ENCODE results near the gene MORC2. TPM values are rescaled to one million over a fixed set of nuclear protein-coding genes. Genes with fewer than 3 reads are reported as not detected.

The MORC2 gene
- total RNA-seq, 1 donor from 2014 or later = 26.1 TPM

- DNase-seq (ENCODE audit: low spot score in 2 of 2) (no peak), FAIRE-seq (no peak)
Observed at GRCh38 chr22:30949934-30950660, 18.5 kb downstream of the MORC2 start.

GRCh38 chr22:30948930-30949342 is 19.6 kb downstream of the MORC2 start:
- FAIRE-seq = no peak
- DNase-seq (ENCODE audit: low spot score in 2 of 2) = no peak

- peak; percentile 77 for FAIRE-seq
Observed at GRCh38 chr22:30947816-30948454, 20.6 kb downstream of the MORC2 start.

GRCh38 chr22:30947173-30947815 is 21.3 kb downstream of the MORC2 start:
- peak; percentile 25 to 30 for DNase-seq (ENCODE audit: low spot score in 2 of 2)
- no peak for FAIRE-seq

More at GRCh38 chr22:30947816-30948454, 20.6 kb downstream of the MORC2 start:
- DNase-seq (ENCODE audit: low spot score in 2 of 2) = peak; percentile 40 to 52

GRCh38 chr22:30946354-30946753 is 22.2 kb downstream of the MORC2 start:
- DNase-seq (ENCODE audit: low spot score in 2 of 2) (no peak), FAIRE-seq (no peak)

- DNase-seq (ENCODE audit: low spot score in 2 of 2) (no peak), FAIRE-seq (no peak)
Observed at GRCh38 chr22:30945653-30946052, 22.9 kb downstream of the MORC2 start.

GRCh38 chr22:30944986-30945385 is 23.6 kb downstream of the MORC2 start:
- FAIRE-seq = no peak
- DNase-seq (ENCODE audit: low spot score in 2 of 2) = no peak

- DNase-seq (ENCODE audit: low spot score in 2 of 2) (no peak), FAIRE-seq (no peak)
Observed at GRCh38 chr22:30943368-30943767, 25.2 kb downstream of the MORC2 start.

- DNase-seq (ENCODE audit: low spot score in 2 of 2) = no peak
- no peak for FAIRE-seq
Observed at GRCh38 chr22:30941363-30941740, 27.2 kb downstream of the MORC2 start.

GRCh38 chr22:30940685-30941362 is 27.8 kb downstream of the MORC2 start:
- DNase-seq (ENCODE audit: low spot score in 2 of 2) (no peak), FAIRE-seq (no peak)

- no peak for FAIRE-seq
Observed at GRCh38 chr22:30934053-30934452, 34.5 kb downstream of the MORC2 start.

GRCh38 chr22:30933457-30933856 is 35.1 kb downstream of the MORC2 start:
- FAIRE-seq (no peak), DNase-seq (ENCODE audit: low spot score in 2 of 2) (no peak)

More at GRCh38 chr22:30934053-30934452, 34.5 kb downstream of the MORC2 start:
- DNase-seq (ENCODE audit: low spot score in 2 of 2) = no peak

GRCh38 chr22:30932661-30933060 is 35.9 kb downstream of the MORC2 start:
- FAIRE-seq (no peak), DNase-seq (ENCODE audit: low spot score in 2 of 2) (no peak)

GRCh38 chr22:30931541-30932300 is 36.9 kb downstream of the MORC2 start:
- DNase-seq (ENCODE audit: low spot score in 2 of 2) (no peak), FAIRE-seq (no peak)

- FAIRE-seq (no peak), DNase-seq (ENCODE audit: low spot score in 2 of 2) (no peak)
Observed at GRCh38 chr22:30930228-30930627, 38.3 kb downstream of the MORC2 start.

- no peak for FAIRE-seq
- DNase-seq (ENCODE audit: low spot score in 2 of 2) = no peak
Observed at GRCh38 chr22:30928401-30928800, 40.2 kb downstream of the MORC2 start.

GRCh38 chr22:30927806-30928205 is 40.8 kb downstream of the MORC2 start:
- DNase-seq (ENCODE audit: low spot score in 2 of 2) (no peak), FAIRE-seq (no peak)

GRCh38 chr22:30926706-30927105 is 41.9 kb downstream of the MORC2 start:
- no peak for FAIRE-seq
- DNase-seq (ENCODE audit: low spot score in 2 of 2) = no peak

GRCh38 chr22:30925667-30926066 is 42.9 kb downstream of the MORC2 start:
- no peak for DNase-seq (ENCODE audit: low spot score in 2 of 2)

GRCh38 chr22:30923168-30923900 is 45.2 kb downstream of the MORC2 start:
- FAIRE-seq (no peak), DNase-seq (ENCODE audit: low spot score in 2 of 2) (no peak)

More at GRCh38 chr22:30925667-30926066, 42.9 kb downstream of the MORC2 start:
- no peak for FAIRE-seq

Measured in frontal cortex (tissue), 4 donors.